Inflammatory macrophage treated with lipopolysaccharide for 1 hour (primary cell): ENCODE results near the gene ABHD12.
A peak's percentile ranks its signal among the peaks of the same experiment; 100 is the strongest.

Experiments used
- DNase-seq, 2 donors: peaks; one replicate each; pipeline ENCODE4 v3.0.0-alpha.2; 2020 to 2022

ABHD12 gene

GRCh38 chr20:25303292-25304024 is 87.2 kb downstream of the ABHD12 start:
- DNase-seq, result no peak

GRCh38 chr20:25302596-25302995 is 88.0 kb downstream of the ABHD12 start:
- no peak for DNase-seq

- no peak for DNase-seq
Observed at GRCh38 chr20:25301357-25301920, 89.2 kb downstream of the ABHD12 start.

- DNase-seq, result peak in 1 of 2 donors; percentile 54
Observed at GRCh38 chr20:25300496-25301170, 90.0 kb downstream of the ABHD12 start.

- no peak for DNase-seq
Observed at GRCh38 chr20:25299806-25300205, 90.8 kb downstream of the ABHD12 start.

- no peak for DNase-seq
Observed at GRCh38 chr20:25297141-25297905, 93.3 kb downstream of the ABHD12 start.

- DNase-seq, result no peak
Observed at GRCh38 chr20:25296094-25297093, 94.2 kb downstream of the ABHD12 start.

- no peak for DNase-seq
Observed at GRCh38 chr20:25295386-25296093, 95.1 kb downstream of the ABHD12 start.

- DNase-seq, result peak; percentile 28 to 50
Observed at GRCh38 chr20:25294459-25295385, 95.9 kb downstream of the ABHD12 start.

- DNase-seq, result no peak
Observed at GRCh38 chr20:25293910-25294458, 96.7 kb downstream of the ABHD12 start.

GRCh38 chr20:25293507-25293906 is 97.1 kb downstream of the ABHD12 start:
- DNase-seq, result no peak

GRCh38 chr20:25292176-25292891 is 98.3 kb downstream of the ABHD12 start:
- DNase-seq, result no peak

GRCh38 chr20:25291432-25292133 is 99.1 kb downstream of the ABHD12 start:
- DNase-seq, result no peak

- no peak for DNase-seq
Observed at GRCh38 chr20:25290646-25291431, 99.8 kb downstream of the ABHD12 start.

- DNase-seq, result no peak
Observed at GRCh38 chr20:25289886-25290597, 100.6 kb downstream of the ABHD12 start.

- DNase-seq, result no peak
Observed at GRCh38 chr20:25288291-25289181, 102.1 kb downstream of the ABHD12 start.
